Activated effector memory CD4-positive, alpha-beta T cell treated with Interleukin-2 at 50 U/mL for 16 hours (primary cell): Measurements from ENCODE around the gene MYRF.

Source experiments
- DNase-seq: peaks from one replicate; pipeline ENCODE4 v3.0.0-alpha.2; 2020

MYRF gene

GRCh38 chr11:61828379-61828628 lies 75.9 kb downstream of the MYRF start:
- DNase-seq = no peak

GRCh38 chr11:61828629-61829407 lies 76.4 kb downstream of the MYRF start:
- DNase-seq = no peak

DNA sequence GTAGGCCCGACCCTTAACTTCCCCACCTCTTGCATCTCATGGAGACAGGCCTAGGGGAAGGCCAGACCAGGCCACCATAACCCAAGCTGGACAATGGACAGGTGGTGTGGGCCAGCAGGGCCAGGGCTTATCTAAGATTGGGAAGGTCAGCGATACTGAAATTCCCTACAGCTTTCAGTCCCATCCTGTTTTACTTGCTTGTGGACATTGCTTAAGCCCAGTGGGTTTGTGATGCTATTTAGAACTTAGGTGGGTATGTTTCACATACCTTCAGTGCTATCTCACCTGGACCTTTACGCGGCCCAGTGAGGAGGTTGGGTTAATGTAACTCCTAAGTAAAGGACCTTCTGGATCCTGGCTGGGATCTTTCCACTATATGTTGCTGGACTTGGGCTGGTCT lies 77.4 kb downstream of the MYRF start:
- no peak for DNase-seq

- no peak for DNase-seq
Observed at GRCh38 chr11:61830237-61831105, 78.0 kb downstream of the MYRF start.

DNA sequence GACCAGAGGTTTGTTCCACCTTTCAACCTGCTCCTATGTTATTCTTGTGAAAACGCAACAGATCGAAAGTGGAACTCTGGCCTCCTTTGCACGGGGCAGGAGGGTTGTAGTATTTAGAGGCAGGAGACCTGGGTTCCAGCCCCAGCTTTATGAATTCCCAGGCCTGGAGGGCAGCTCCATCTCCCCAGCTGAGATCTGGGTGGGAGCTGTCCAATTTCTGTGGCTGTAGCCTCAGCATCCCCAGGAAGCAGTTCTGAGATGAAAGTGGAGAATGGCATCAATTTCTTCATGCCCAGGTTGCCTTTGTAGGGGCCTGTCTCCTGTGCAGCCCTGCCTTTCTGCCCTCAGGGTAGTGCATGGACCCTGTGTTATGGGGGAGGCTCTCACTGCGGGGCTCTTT lies 79.8 kb downstream of the MYRF start:
- no peak for DNase-seq

- DNase-seq = no peak
Observed at GRCh38 chr11:61832754-61833153, 80.3 kb downstream of the MYRF start.

DNA sequence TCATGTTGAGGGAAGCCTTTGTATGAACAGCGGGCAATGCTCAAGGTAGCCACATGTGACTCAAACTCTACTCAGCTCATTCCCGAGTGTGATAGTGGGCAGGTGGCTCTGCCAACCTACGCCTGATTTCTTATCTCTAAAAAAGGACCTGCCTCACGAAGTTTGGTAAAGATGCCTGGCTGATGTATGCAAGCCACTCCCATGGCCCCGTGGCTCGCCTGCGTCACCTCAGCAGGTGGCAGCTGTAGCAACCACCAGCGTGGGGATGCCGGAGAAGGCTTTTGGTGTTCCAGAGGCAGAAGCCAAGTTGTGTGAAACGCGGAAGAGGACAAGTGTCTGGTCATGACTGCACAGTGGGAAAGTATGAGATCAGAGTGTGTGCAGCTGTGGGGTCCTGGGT lies 81.0 kb downstream of the MYRF start:
- no peak for DNase-seq

GRCh38 chr11:61833926-61834277 lies 81.5 kb downstream of the MYRF start:
- DNase-seq = no peak

DNA sequence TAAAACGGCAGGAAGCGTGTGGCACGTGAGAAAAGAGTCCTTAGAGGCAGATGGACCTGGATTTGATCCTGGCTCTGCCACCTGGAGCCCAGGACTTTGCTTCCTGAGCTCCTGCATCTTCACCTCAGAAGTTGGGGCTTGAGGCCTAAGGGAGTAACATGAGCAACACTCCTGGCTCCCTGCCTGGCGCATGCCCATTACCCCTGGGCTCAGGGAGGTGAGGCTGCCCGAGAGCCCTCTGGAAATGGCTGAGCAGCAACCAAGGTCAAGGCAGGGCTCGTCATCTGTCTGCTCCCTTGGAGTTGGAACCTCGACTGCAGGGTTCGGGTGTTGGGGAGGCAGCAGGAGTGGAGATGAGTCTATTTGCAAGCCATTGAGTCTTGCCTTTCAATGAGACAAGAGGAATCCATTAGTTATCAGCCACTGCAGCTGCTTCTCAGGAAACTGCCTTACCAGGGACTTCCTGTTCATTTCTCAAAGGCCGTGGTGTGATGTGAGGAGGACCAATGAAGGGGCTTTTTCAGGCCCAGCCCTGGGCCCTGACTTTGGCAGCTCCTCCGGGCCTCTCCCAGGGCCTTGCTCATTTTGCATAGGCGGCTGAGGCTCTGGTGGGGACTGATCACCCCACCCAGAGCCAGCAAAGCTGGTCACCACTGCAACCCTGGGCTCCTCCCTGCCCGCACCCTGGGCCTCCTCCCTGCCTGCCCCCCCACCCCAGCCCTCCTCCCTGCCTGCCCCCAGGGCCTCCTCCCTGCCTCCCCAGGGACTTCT lies 82.0 kb downstream of the MYRF start:
- DNase-seq = no peak

- no peak for DNase-seq
Observed at GRCh38 chr11:61836193-61836592, 83.8 kb downstream of the MYRF start.

DNA sequence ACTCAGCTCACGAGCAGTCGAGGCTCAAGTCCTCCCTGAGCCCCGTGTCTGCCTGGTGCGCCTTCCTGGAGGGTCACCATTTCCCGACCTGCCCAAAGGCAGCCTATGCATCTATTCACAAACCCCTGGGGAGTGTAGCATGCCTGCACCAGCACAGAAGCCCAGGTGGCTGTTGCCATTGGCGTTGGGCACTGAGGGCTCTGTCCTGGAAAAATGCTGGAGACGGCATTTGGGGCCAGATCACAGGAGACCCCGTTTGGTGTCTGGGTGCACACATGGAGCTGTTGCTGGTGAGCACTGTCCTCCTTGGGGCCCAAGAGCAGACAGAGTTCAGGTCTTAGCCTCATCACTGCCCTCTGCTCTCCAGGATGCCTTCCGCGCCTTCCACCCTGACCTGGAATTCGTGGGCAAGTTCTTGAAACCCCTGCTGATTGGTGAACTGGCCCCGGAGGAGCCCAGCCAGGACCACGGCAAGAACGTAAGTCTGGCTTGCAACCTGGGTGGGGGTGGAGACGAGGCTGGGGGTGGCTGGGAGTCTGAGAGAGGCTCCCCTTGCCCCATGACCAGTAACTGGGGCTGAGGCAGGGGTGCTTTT lies 85.1 kb downstream of the MYRF start:
- DNase-seq = no peak
